CD14-positive monocyte (primary cell): ENCODE data around the gene BCL2. TPM values are rescaled to one million over a fixed set of nuclear protein-coding genes. Genes with fewer than 3 reads are reported as not detected.

Experiments used
- DNase-seq, 3 donors: peaks; one replicate each; pipeline ENCODE4 v3.0.0-alpha.2; 2011 to 2022
- H2AFZ ChIP-seq: 2 replicates; pipeline ENCODE4 v1.6.0; 2012; ENCODE audit warnings: mild to moderate bottlenecking, low read depth, low read length, inconsistent platforms; ENCODE audit not compliant: insufficient read depth, poor library complexity, severe bottlenecking
- H3K27ac ChIP-seq, 2 donors: 1 replicate in 1 of 2; 2 replicates in 1 of 2; pipeline ENCODE4 v1.5.1; 2012 to 2013; ENCODE audit warnings: low read length in 2 of 2, control low read depth in 1 of 2, inconsistent platforms in 1 of 2, low read depth in 1 of 2, mild to moderate bottlenecking in 1 of 2
- H3K27me3 ChIP-seq, 2 donors: one replicate each; pipeline versions ENCODE4 v1.6.0 to v1.6.1; 2011 to 2013; ENCODE audit warnings: low read length in 2 of 2; ENCODE audit not compliant: control insufficient read depth in 2 of 2, insufficient read depth in 2 of 2
- H3K36me3 ChIP-seq, 2 donors: replicated peaks in 1 of 2; 1 replicate in 1 of 2; 2 replicates in 1 of 2; pipeline versions ENCODE4 v1.5.1 to v1.6.1; 2012 to 2013; ENCODE audit warnings: low read length in 2 of 2, control low read depth in 1 of 2, inconsistent platforms in 1 of 2, mild to moderate bottlenecking in 1 of 2; ENCODE audit not compliant: insufficient read depth in 2 of 2, control insufficient read depth in 1 of 2
- H3K4me1 ChIP-seq, 2 donors: 1 replicate in 1 of 2; 2 replicates in 1 of 2; pipeline versions ENCODE4 v1.5.1 to v1.6.1; 2012 to 2013; ENCODE audit warnings: low read length in 2 of 2, control low read depth in 1 of 2, inconsistent platforms in 1 of 2, mild to moderate bottlenecking in 1 of 2, moderate library complexity in 1 of 2; ENCODE audit not compliant: insufficient read depth in 2 of 2, control insufficient read depth in 1 of 2
- H3K4me2 ChIP-seq: replicated peaks from 2 replicates; pipeline ENCODE3; 2012; ENCODE audit warnings: low read length, moderate library complexity, mild to moderate bottlenecking; ENCODE audit not compliant: poor library complexity, severe bottlenecking; ENCODE audit errors: extremely low read depth
- H3K4me3 ChIP-seq, 3 experiments: fragments of 200-600 bp in 1 of 3; sonication (generic) in 1 of 3; replicated peaks in 1 of 3; 1 replicate in 2 of 3; 2 replicates in 1 of 3; pipeline ENCODE4 v1.5.1; 2011 to 2013; ENCODE audit warnings: low read length in 3 of 3, mild to moderate bottlenecking in 3 of 3, control low read depth in 2 of 3, low read depth in 2 of 3, inconsistent platforms in 1 of 3, moderate library complexity in 1 of 3
- H3K79me2 ChIP-seq: 2 replicates; pipeline ENCODE4 v1.6.0; 2012; ENCODE audit warnings: mild to moderate bottlenecking, control low read depth, inconsistent platforms, low read length, moderate library complexity; ENCODE audit not compliant: insufficient read depth
- H3K9ac ChIP-seq: 2 replicates; pipeline ENCODE4 v1.6.0; 2017; ENCODE audit warnings: low read length, mild to moderate bottlenecking; ENCODE audit not compliant: insufficient read depth, poor library complexity, severe bottlenecking
- H3K9me3 ChIP-seq, 2 donors: replicated peaks in 1 of 2; 1 replicate in 1 of 2; 2 replicates in 1 of 2; pipeline versions ENCODE4 v1.5.1 to v1.6.1; 2012 to 2013; ENCODE audit warnings: low read length in 2 of 2, control low read depth in 1 of 2; ENCODE audit not compliant: control insufficient read depth in 1 of 2, insufficient read depth in 1 of 2
- H4K20me1 ChIP-seq: 2 replicates; pipeline ENCODE4 v1.6.0; 2012; ENCODE audit warnings: mild to moderate bottlenecking, low read length, control low read depth, moderate library complexity; ENCODE audit not compliant: insufficient read depth
- H3K27ac Mint-ChIP-seq, 7 donors: one replicate each; pipeline ENCODE4 v1.8.0; 2020; ENCODE audit warnings: mild to moderate bottlenecking in 7 of 7, mixed read lengths in 7 of 7, moderate library complexity in 6 of 7, inconsistent platforms in 2 of 7
- H3K27me3 Mint-ChIP-seq, 3 donors: one replicate each; pipeline ENCODE4 v1.8.0; 2021 to 2022; ENCODE audit warnings: low read depth in 3 of 3, mild to moderate bottlenecking in 3 of 3, mixed read lengths in 3 of 3, moderate library complexity in 3 of 3, inconsistent platforms in 1 of 3
- H3K36me3 Mint-ChIP-seq, 2 donors: one replicate each; pipeline ENCODE4 v1.8.0; 2020; ENCODE audit warnings: mixed read lengths in 2 of 2, inconsistent platforms in 1 of 2, mild to moderate bottlenecking in 1 of 2
- H3K4me1 Mint-ChIP-seq: one replicate; pipeline ENCODE4 v1.8.0; 2020; ENCODE audit warnings: mild to moderate bottlenecking, mixed read lengths
- H3K4me3 Mint-ChIP-seq, 2 donors: one replicate each; pipeline ENCODE4 v1.8.0; 2020; ENCODE audit warnings: mild to moderate bottlenecking in 2 of 2, mixed read lengths in 2 of 2, moderate library complexity in 1 of 2
- H3K9me3 Mint-ChIP-seq, 7 donors: one replicate each; pipeline ENCODE4 v1.8.0; 2020 to 2022; ENCODE audit warnings: mixed read lengths in 7 of 7, mild to moderate bottlenecking in 6 of 7, moderate library complexity in 6 of 7, inconsistent platforms in 2 of 7
- WGBS: methylation state at CpG from one replicate; pipeline ENCODE4 v1.1.5; 2013; ENCODE audit warnings: missing lambda C conversion rate; ENCODE audit not compliant: insufficient coverage; 5-methylcytosine and 5-hydroxymethylcytosine counted together
- intact Hi-C, 2 donors: fragments of 100-400 bp; cut with micrococcal nuclease; formaldehyde crosslinking; loops; one replicate each; pipeline versions ENCODE4 v1.15.0 to v1.15.1; 2023
- polyA plus RNA-seq, 3 donors: library from polyadenylated mRNA; depleted of rRNA in 1 of 3; unstranded in 2 of 3; stranded (reverse) in 1 of 3; fragments of 300-500 nt in 2 of 3; fragments of >200 nt in 1 of 3; fragmentation: Illumina TruSeq in 2 of 3; gene quantifications; 1 replicate in 2 of 3; 2 replicates in 1 of 3; pipeline ENCODE4 v1.2.3, GENCODE V29; 2012 to 2021
- TF ChIP-seq, protein P1 (sequence below): fragments of 200-600 bp; IDR thresholded peaks from one replicate; pipeline ENCODE4 v1.8.0; 2022; ENCODE audit warnings: antibody characterized with exemption, mild to moderate bottlenecking

Gene BCL2
- polyA plus RNA-seq, 3 donors: 0.58 to 2.5 (median 1.1) TPM

DNA sequence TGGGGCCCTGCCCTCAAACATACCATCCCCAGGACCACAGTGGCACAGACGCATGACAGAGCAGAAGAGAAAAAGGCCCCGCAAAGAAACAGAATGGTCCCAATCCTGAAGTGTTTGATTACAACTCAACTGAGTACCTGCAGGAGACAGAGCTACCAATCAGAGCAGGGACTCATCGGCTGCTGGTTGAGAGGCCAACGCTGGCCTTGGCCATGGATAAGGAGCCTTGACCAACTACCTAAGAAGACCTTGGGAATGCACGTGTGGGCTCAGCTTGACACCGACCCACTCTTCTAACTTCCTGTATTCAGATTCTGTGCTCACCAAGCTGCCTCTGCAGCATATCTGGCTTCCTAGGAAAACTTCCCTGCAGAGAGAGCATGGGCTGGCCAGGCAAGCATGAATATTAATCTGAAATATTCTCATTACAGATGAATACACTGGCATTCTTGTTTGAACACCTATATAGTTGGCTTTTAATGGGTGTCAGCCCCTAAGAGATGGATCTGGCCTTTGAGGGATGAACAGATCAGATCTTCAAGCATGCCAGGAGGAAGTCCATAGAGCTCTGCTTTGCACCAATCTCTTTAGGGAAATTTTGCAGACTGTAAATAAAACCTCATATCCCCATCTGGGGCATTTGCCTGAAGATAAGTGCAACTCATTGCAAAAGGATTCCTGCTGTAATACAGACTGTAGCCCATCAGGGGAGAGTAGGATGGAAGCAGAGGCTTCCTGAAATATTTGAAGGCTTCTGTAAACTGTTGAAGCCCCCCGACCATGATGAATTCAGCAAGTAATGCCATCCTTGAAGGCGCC lies 135.4 kb downstream of the BCL2 start:
- no peaks in the 10 kb centered on the region for H3K27me3 ChIP-seq
- H3K27ac Mint-ChIP-seq: peak overlapping the region in 2 of 7 donors; percentile 20 to 47
- H3K79me2 ChIP-seq: peaks cover 8% of the 10 kb centered on the region
- no peak overlapping the region for H2AFZ ChIP-seq
- no peak overlapping the region for H3K9ac ChIP-seq
- H3K4me1 Mint-ChIP-seq: peaks cover 19% of the 10 kb centered on the region
- peaks cover 0 to 1% (median 0%) of the 10 kb centered on the region in 3 donors for H3K27me3 Mint-ChIP-seq
- no peaks in the 10 kb centered on the region for H3K9me3 ChIP-seq
- 67% methylated on average over 7 of the region's 8 CpGs for WGBS
- no peak overlapping the region for H3K4me3 ChIP-seq
- no peak for DNase-seq
- no peaks in the 10 kb centered on the region for H3K36me3 ChIP-seq
- H3K4me1 ChIP-seq: peaks cover 7 to 14% of the 10 kb centered on the region in 2 donors
- H3K27ac ChIP-seq: no peak overlapping the region
- no peaks in the 10 kb centered on the region for H4K20me1 ChIP-seq
- H3K9me3 Mint-ChIP-seq: peaks cover 0 to 1% (median 0%) of the 10 kb centered on the region in 7 donors
- H3K36me3 Mint-ChIP-seq: peaks cover 0 to 2% of the 10 kb centered on the region in 2 donors
- TF ChIP-seq, protein P1, sequence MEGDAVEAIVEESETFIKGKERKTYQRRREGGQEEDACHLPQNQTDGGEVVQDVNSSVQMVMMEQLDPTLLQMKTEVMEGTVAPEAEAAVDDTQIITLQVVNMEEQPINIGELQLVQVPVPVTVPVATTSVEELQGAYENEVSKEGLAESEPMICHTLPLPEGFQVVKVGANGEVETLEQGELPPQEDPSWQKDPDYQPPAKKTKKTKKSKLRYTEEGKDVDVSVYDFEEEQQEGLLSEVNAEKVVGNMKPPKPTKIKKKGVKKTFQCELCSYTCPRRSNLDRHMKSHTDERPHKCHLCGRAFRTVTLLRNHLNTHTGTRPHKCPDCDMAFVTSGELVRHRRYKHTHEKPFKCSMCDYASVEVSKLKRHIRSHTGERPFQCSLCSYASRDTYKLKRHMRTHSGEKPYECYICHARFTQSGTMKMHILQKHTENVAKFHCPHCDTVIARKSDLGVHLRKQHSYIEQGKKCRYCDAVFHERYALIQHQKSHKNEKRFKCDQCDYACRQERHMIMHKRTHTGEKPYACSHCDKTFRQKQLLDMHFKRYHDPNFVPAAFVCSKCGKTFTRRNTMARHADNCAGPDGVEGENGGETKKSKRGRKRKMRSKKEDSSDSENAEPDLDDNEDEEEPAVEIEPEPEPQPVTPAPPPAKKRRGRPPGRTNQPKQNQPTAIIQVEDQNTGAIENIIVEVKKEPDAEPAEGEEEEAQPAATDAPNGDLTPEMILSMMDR: no peak
- H3K4me3 Mint-ChIP-seq: no peak overlapping the region
- H3K4me2 ChIP-seq: no peak overlapping the region
- intact Hi-C loops: no loop called here

DNA sequence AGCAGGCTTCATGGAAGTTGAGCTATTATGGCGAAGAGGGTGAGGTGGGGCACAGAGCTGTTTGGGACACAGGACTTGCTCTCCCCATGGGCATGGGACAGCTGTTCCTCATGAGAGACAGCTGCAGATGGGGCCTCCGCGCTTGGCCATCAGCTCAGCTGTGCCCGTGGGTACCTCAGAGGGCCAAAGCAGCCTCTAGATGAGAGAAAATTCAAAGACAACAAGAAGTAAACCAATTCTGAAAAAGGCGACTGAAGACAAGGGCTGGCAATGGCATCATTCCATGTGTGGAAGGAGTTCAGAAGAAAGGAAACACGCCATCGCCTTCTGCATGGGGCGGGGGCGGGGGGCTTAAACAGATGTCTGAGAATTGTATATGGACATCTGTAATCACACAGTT lies 136.2 kb downstream of the BCL2 start:
- H3K9me3 Mint-ChIP-seq: peaks cover 0 to 1% (median 0%) of the 10 kb centered on the region in 7 donors

More for the DNA sequence above, 136.2 kb downstream of the BCL2 start:
- no peak overlapping the region for H3K27ac ChIP-seq
- H4K20me1 ChIP-seq: no peaks in the 10 kb centered on the region
- H3K4me1 Mint-ChIP-seq: peaks cover 25% of the 10 kb centered on the region
- no peak overlapping the region for H3K4me3 ChIP-seq
- H3K9me3 ChIP-seq: no peaks in the 10 kb centered on the region
- H3K36me3 Mint-ChIP-seq: peaks cover 0 to 2% of the 10 kb centered on the region in 2 donors
- TF ChIP-seq, protein P1: no peak
- DNase-seq: no peak
- H3K4me1 ChIP-seq: peaks cover 7 to 14% of the 10 kb centered on the region in 2 donors
- H3K27me3 Mint-ChIP-seq: peaks cover 0 to 1% (median 0%) of the 10 kb centered on the region in 3 donors
- H3K36me3 ChIP-seq: no peaks in the 10 kb centered on the region
- no peak overlapping the region for H3K4me3 Mint-ChIP-seq
- H3K27ac Mint-ChIP-seq: peak overlapping the region in 1 of 7 donors; percentile 36
- H3K4me2 ChIP-seq: no peak overlapping the region
- H3K27me3 ChIP-seq: no peaks in the 10 kb centered on the region
- peaks cover 8% of the 10 kb centered on the region for H3K79me2 ChIP-seq
- no peak overlapping the region for H2AFZ ChIP-seq
- H3K9ac ChIP-seq: no peak overlapping the region
- intact Hi-C loops: no loop called here
- WGBS: 96% methylated on average over 5 of the region's 9 CpGs
